ENCODE measurements around the gene IL13RA1. TPM values are rescaled to one million over a fixed set of nuclear protein-coding genes. Genes with fewer than 3 reads are reported as not detected.

Gene IL13RA1
- total and polyA plus RNA-seq, 2 of the 13 experiments (the other 11 are each of a cell fraction or from before 2014, with no cell fraction given) = 56.6 to 73.5 TPM

DNA sequence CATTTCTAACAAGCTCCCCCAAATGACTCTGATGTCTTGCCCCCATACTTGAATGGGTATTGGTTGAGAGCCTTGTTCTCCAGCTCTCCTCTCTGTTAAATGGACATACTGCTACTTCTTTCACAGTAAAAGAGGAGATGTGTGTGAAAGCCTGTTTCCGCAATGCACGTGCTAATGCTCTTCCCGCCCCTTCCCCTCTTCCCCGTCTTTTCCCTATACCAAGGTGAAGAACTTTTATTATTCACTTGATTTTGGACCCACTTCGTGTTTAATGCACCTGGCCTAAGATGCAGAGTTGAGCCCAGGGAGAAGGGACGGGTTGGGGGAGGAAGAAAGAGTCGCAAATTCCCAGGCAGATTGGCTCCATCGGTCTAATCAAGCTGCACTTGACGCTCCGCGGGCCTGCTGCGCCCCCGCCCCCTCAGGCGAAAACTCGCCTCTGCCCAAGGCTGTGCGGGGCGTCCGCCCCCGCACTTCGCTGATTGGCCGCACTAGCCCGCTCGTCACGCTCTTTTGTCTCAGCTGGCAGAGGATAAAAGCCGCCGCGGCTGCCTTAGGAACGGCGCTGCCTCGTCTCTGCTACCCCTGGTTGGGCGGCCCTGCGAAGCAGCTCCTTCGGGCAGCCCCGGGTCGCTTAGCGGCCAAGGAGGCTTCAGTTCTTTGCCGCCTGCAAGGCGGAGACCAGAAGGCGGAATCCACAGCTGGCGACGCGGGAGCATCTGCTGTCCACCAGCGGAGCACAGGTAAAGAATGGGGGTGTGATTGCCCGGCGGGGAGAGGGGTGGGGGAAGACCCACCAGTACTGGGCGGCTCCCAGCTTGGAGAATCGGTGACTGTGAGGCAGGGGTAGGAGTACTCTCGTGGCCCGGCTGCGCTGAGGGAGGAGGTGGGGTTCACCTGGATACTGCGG, 96.1 kb downstream of the IL13RA1 start, which contains the start of gene ZCCHC12 (continued):
- TF ChIP-seq, protein P1, sequence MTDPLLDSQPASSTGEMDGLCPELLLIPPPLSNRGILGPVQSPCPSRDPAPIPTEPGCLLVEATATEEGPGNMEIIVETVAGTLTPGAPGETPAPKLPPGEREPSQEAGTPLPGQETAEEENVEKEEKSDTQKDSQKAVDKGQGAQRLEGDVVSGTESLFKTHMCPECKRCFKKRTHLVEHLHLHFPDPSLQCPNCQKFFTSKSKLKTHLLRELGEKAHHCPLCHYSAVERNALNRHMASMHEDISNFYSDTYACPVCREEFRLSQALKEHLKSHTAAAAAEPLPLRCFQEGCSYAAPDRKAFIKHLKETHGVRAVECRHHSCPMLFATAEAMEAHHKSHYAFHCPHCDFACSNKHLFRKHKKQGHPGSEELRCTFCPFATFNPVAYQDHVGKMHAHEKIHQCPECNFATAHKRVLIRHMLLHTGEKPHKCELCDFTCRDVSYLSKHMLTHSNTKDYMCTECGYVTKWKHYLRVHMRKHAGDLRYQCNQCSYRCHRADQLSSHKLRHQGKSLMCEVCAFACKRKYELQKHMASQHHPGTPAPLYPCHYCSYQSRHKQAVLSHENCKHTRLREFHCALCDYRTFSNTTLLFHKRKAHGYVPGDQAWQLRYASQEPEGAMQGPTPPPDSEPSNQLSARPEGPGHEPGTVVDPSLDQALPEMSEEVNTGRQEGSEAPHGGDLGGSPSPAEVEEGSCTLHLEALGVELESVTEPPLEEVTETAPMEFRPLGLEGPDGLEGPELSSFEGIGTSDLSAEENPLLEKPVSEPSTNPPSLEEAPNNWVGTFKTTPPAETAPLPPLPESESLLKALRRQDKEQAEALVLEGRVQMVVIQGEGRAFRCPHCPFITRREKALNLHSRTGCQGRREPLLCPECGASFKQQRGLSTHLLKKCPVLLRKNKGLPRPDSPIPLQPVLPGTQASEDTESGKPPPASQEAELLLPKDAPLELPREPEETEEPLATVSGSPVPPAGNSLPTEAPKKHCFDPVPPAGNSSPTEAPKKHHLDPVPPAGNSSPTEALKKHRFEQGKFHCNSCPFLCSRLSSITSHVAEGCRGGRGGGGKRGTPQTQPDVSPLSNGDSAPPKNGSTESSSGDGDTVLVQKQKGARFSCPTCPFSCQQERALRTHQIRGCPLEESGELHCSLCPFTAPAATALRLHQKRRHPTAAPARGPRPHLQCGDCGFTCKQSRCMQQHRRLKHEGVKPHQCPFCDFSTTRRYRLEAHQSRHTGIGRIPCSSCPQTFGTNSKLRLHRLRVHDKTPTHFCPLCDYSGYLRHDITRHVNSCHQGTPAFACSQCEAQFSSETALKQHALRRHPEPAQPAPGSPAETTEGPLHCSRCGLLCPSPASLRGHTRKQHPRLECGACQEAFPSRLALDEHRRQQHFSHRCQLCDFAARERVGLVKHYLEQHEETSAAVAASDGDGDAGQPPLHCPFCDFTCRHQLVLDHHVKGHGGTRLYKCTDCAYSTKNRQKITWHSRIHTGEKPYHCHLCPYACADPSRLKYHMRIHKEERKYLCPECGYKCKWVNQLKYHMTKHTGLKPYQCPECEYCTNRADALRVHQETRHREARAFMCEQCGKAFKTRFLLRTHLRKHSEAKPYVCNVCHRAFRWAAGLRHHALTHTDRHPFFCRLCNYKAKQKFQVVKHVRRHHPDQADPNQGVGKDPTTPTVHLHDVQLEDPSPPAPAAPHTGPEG (CRISPR knock-in tag; IDR thresholded peaks at IDR 0.05) = no peak
- TF ChIP-seq, protein P2, sequence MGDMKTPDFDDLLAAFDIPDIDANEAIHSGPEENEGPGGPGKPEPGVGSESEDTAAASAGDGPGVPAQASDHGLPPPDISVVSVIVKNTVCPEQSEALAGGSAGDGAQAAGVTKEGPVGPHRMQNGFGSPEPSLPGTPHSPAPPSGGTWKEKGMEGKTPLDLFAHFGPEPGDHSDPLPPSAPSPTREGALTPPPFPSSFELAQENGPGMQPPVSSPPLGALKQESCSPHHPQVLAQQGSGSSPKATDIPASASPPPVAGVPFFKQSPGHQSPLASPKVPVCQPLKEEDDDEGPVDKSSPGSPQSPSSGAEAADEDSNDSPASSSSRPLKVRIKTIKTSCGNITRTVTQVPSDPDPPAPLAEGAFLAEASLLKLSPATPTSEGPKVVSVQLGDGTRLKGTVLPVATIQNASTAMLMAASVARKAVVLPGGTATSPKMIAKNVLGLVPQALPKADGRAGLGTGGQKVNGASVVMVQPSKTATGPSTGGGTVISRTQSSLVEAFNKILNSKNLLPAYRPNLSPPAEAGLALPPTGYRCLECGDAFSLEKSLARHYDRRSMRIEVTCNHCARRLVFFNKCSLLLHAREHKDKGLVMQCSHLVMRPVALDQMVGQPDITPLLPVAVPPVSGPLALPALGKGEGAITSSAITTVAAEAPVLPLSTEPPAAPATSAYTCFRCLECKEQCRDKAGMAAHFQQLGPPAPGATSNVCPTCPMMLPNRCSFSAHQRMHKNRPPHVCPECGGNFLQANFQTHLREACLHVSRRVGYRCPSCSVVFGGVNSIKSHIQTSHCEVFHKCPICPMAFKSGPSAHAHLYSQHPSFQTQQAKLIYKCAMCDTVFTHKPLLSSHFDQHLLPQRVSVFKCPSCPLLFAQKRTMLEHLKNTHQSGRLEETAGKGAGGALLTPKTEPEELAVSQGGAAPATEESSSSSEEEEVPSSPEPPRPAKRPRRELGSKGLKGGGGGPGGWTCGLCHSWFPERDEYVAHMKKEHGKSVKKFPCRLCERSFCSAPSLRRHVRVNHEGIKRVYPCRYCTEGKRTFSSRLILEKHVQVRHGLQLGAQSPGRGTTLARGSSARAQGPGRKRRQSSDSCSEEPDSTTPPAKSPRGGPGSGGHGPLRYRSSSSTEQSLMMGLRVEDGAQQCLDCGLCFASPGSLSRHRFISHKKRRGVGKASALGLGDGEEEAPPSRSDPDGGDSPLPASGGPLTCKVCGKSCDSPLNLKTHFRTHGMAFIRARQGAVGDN (CRISPR knock-in tag; IDR thresholded peaks at IDR 0.05) = peak; percentile 43; the same call in 1 of the 2 replicates
- TF ChIP-seq ZNF264 (CRISPR knock-in tag; IDR thresholded peaks at IDR 0.05) = no peak
- no peak for TF ChIP-seq ZNF329 (CRISPR knock-in tag; IDR thresholded peaks at IDR 0.05; ENCODE audit: low read depth)
- no peak for TF ChIP-seq ZNF317 (CRISPR knock-in tag; IDR thresholded peaks at IDR 0.05)
- TF ChIP-seq, protein P3, sequence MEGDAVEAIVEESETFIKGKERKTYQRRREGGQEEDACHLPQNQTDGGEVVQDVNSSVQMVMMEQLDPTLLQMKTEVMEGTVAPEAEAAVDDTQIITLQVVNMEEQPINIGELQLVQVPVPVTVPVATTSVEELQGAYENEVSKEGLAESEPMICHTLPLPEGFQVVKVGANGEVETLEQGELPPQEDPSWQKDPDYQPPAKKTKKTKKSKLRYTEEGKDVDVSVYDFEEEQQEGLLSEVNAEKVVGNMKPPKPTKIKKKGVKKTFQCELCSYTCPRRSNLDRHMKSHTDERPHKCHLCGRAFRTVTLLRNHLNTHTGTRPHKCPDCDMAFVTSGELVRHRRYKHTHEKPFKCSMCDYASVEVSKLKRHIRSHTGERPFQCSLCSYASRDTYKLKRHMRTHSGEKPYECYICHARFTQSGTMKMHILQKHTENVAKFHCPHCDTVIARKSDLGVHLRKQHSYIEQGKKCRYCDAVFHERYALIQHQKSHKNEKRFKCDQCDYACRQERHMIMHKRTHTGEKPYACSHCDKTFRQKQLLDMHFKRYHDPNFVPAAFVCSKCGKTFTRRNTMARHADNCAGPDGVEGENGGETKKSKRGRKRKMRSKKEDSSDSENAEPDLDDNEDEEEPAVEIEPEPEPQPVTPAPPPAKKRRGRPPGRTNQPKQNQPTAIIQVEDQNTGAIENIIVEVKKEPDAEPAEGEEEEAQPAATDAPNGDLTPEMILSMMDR (CRISPR knock-in tag; IDR thresholded peaks at IDR 0.05) = peak; percentile 14; the same call in 1 of the 2 replicates
- no peak for TF ChIP-seq HOXA3 (CRISPR knock-in tag; IDR thresholded peaks at IDR 0.05)
- TF ChIP-seq ZNF160 (CRISPR knock-in tag; IDR thresholded peaks at IDR 0.05) = no peak
- no peak for TF ChIP-seq NONO (IDR thresholded peaks at IDR 0.05)
- no peak for TF ChIP-seq NONO (CRISPR knock-in tag; conservative IDR thresholded peaks at IDR 0.05)
- no peak for TF ChIP-seq ZNF446 (CRISPR knock-in tag; IDR thresholded peaks at IDR 0.05)
- no peak for TF ChIP-seq ZBTB3 (CRISPR knock-in tag; IDR thresholded peaks at IDR 0.05; ENCODE audit: borderline replicate concordance, low read depth)
- TF ChIP-seq CENPX (CRISPR knock-in tag; IDR thresholded peaks at IDR 0.05) = no peak
- TF ChIP-seq, protein P4, sequence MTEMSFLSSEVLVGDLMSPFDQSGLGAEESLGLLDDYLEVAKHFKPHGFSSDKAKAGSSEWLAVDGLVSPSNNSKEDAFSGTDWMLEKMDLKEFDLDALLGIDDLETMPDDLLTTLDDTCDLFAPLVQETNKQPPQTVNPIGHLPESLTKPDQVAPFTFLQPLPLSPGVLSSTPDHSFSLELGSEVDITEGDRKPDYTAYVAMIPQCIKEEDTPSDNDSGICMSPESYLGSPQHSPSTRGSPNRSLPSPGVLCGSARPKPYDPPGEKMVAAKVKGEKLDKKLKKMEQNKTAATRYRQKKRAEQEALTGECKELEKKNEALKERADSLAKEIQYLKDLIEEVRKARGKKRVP (CRISPR knock-in tag; IDR thresholded peaks at IDR 0.05) = no peak
